C4-2B (cell line): ENCODE data around the gene KLHL1.

Source experiments
- H3K27ac ChIP-seq: fragments of 450-650 bp; 2 replicates; pipeline ENCODE4 v1.5.1; 2017
- CTCF ChIP-seq: fragments of 450-650 bp; conservative IDR thresholded peaks from 2 replicates; pipeline ENCODE4 v1.5.1; 2017; ENCODE audit warnings: mild to moderate bottlenecking
- ZFX ChIP-seq: fragments of 450-650 bp; IDR thresholded peaks from 2 replicates; pipeline ENCODE4 v1.6.1; 2017

Gene KLHL1

GRCh38 chr13:69820180-69820579, 288.1 kb downstream of the KLHL1 start:
- TF ChIP-seq CTCF (no peak), ZFX (no peak)
- H3K27ac ChIP-seq, result no peak overlapping the region

- TF ChIP-seq CTCF, result no peak
- TF ChIP-seq ZFX, result no peak
- no peak overlapping the region for H3K27ac ChIP-seq
These were observed 290.9 kb downstream of the KLHL1 start for GRCh38 chr13:69817333-69817869.

- no peak overlapping the region for H3K27ac ChIP-seq
- TF ChIP-seq CTCF (no peak), ZFX (no peak)
These were observed 299.1 kb downstream of the KLHL1 start for GRCh38 chr13:69809152-69809551.

- TF ChIP-seq ZFX, result no peak
- TF ChIP-seq CTCF, result no peak
These were observed 312.0 kb downstream of the KLHL1 start for GRCh38 chr13:69796256-69796655.

GRCh38 chr13:69793783-69794453, 314.3 kb downstream of the KLHL1 start:
- no peak overlapping the region for H3K27ac ChIP-seq

More at GRCh38 chr13:69796256-69796655, 312.0 kb downstream of the KLHL1 start:
- H3K27ac ChIP-seq, result no peak overlapping the region

GRCh38 chr13:69776937-69777336, 331.3 kb downstream of the KLHL1 start:
- H3K27ac ChIP-seq, result no peak overlapping the region
- TF ChIP-seq ZFX, result no peak
- TF ChIP-seq CTCF, result no peak

More at GRCh38 chr13:69793783-69794453, 314.3 kb downstream of the KLHL1 start:
- TF ChIP-seq CTCF (no peak), ZFX (no peak)

- TF ChIP-seq CTCF, result no peak
- TF ChIP-seq ZFX, result no peak
- H3K27ac ChIP-seq, result no peak overlapping the region
These were observed 338.6 kb downstream of the KLHL1 start for GRCh38 chr13:69769608-69770007.
